Measurements from ENCODE around the gene GALNT14.

Gene GALNT14

DNA sequence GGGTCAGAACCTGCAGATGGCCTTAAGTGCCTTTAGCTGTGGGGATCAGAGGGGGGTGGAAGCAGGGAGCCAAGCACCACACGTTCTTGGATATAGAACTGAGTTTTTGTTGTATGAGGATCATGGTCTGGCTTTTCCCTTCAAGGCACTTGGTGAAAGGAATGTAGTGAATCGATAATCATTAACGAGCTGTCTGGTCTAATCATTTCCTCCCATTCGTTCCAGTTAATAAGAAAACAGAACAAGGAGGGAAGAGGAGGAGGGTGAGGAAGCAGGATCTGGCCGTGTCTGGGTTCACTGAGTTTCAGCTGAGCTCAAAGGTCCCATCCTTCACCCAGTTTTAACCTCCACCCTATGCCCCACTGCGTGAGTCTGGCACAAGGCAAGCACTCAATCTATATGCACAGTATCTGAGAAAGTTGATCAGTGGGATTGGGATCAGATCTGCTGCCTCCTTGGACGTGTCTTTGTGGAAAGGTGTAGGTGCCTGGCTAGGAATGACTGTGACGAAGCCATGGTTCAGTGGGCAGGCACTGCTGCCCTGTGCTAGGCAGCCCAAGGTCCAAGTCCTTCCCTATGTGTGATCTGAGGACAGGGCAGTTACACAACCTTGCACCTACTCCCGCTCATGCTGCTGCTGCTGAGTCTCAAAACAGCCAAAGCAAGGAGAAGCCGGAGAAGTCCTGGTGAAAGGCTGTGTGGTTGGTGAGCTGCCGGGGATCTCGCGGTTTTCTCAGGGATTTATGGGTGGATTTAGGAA lies 54.8 kb downstream of the GALNT14 start:
- DNase-seq: no peak

DNA sequence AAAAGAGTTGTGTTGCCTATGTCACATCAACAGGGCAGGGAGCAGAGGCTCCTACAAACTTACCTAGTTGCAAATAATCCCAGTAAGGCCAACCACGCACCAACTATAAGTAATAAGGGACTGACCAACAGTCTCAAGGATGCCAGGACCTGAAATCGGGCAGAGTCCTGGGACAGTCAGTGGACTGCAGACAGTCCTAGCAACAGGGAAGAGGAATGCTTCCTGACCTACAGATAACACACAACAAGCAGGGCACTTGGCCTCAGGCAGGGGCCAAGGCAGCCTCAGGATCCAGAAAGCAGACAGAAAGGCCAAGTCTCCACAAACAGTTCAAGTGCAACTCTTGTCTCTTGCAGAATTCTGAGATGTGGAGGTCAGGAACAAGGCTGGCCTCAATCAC lies 56.2 kb downstream of the GALNT14 start:
- no peak for DNase-seq

DNA sequence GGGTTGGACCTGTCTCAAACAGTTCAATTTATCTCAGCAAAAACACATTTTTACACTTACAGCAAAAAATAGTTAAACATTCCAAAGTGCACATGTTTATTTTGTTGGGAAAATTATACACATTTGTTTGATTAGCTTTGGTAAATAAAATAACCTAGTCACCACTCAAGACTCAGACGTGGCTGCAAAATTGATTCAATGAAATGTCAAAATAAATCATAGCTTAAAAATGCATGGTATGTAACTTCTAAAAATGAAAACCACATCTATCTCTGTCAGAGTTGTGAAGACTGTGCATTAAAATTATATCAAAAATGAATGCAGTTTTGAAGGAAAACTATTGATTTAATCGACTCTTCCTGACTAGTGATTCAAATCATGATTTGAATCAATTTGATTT lies 56.7 kb downstream of the GALNT14 start:
- DNase-seq: no peak

GRCh38 chr2:31080361-31080760 lies 57.9 kb downstream of the GALNT14 start:
- DNase-seq: no peak

DNA sequence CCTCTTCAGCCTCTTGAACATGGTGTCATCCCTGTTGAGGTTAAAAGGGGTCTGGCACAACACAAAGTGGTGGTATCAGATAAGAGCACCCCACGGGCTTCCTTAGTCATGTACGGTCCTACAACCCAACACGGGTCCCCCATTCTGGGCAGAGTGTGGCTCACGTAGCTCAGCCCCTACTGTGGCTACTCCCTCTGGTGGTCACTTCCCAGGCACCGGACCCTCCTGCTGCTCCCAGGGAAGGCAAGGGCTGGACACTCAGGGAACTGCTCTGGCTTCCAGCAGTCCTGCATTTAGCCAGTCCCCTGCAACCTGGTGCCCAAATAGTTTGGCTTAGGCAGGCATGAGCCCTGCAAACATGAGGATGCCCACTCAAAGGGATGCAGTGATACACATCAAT lies 58.6 kb downstream of the GALNT14 start:
- DNase-seq: no peak

- no peak for DNase-seq
These were observed 59.6 kb downstream of the GALNT14 start for GRCh38 chr2:31078579-31079105.

DNA sequence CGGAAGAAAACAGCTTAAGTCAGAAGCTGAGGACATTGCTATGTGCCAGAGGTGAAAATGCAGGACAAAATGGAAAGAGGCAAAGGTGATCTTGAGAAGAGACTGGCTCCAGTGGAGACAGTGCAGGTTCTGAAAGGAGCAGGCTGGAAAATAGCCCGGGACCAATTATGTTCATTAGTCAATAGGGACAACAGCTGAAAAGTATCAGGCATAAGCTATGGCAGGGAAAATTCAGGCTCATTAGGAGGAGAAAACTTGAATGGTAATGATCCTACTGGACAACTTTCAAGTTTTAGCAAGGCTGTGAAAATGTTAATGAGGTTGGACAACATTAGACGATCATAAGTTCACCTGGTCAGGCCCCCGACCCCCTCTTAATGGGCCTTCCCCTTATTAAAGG lies 60.2 kb downstream of the GALNT14 start:
- DNase-seq: no peak

- DNase-seq: no peak
These were observed 62.2 kb downstream of the GALNT14 start for GRCh38 chr2:31075941-31076590.

DNA sequence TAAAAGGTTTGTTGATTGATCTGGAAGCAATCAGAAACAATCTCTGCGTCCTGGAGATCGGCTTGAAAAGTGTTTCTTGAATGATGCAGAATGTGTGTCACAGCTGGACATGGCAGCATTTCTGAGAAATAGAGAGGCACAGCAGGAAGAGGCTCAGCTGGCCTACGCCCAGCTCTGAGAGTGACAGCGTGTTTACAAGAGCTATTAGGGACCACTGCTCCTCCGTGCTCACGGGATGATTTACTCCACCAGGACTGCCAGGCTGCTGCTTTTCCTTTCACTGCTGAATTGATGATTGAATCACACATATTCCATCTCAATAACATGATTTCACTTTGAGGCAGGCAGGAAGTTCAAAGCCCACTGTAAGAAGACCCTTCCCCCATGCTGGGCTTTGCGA lies 62.8 kb downstream of the GALNT14 start:
- DNase-seq: no peak

- no peak for DNase-seq
These were observed 66.5 kb downstream of the GALNT14 start for GRCh38 chr2:31071741-31072140.

DNA sequence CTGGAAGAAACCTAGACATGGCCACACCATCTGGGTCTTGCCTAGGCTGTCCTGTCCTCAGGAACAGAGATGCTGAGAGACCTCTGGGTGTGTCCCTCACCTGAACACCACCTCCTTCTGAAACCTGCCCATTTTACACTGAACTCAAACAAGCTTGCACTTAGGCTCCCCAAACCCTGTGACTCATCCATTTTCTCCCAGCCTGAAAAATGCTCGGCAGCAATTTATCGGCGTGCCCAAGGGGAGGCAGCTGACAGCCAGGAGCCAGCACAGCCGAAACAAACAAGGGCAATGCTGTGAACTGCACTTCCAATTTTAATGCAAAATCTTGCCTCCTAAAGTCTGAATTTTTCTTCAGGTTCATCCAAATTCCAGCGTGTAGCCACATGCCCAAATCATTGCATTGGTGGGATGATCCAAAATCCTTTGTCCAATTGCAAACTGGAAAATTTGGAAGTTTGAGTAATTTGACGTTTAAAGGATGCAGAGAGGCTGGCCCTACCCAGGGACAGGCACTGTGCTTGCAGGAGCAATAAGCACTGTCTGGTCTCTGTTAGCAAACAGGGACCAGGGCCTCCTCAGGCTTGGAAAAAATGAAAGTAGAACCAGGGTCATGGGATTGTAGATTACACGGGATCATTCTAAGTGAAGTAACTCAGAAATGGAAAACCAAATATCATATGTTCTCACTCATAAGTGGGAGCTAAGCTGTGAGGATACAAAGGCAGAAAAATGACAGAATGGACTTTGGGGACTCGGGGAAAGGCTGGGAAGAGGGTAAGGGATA lies 67.7 kb downstream of the GALNT14 start:
- no peak for DNase-seq

DNA sequence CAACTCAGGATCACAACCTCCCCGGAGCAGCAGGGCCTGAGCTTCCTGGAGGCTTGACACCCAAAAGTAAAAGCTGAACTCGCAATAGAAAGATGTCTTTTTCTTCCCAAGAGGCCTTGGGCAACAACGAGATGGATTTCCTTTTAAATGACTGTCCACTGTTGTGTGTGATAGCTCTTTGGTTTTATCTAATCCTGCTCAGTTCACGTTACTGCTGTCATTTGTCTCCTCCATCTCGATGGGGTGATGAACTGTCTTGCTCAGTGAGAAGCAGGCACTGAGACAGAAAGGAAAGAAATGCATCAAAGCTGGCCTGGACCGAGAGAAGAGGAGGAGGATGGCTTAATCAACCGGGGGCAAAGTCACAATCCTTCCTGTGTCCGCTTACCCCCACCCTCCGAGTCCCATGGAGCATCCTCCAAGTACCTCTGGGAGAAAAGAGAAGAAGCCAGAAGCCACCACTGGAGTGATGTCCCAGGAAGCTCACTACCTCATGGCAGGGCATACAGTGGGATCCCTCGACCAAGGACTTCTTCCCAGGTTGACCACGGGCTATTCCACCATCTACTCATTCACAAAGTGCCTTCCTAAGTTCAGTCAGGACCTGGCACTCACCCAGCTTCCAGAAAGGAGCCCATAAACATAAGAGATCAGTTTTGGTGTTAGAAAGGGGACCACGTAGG lies 68.5 kb downstream of the GALNT14 start:
- DNase-seq: no peak

DNA sequence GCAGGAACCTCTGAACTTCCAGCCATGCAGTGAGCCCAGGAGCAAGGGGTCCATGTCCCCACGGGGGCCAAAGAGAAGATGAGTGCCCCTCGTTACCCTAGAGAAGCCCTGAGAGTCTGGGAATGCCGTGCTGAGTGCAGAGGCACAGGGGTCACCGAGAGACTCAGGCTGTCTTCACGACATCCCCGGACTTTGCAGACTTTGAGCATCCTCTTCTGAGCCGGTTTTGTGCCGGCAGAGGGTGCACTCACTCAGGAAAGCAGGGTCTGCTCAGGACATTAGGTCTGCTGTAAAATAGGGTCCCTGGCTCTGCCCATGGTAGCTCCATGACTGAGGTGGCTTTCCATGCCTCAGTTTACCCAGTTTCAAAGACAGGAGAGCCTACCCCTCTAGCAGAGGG lies 71.0 kb downstream of the GALNT14 start:
- DNase-seq: no peak

GRCh38 chr2:31066551-31066950 lies 71.7 kb downstream of the GALNT14 start:
- no peak for DNase-seq

- DNase-seq: no peak
These were observed 72.2 kb downstream of the GALNT14 start for GRCh38 chr2:31066086-31066485.

- no peak for DNase-seq
These were observed 72.9 kb downstream of the GALNT14 start for GRCh38 chr2:31065356-31065755.

DNA sequence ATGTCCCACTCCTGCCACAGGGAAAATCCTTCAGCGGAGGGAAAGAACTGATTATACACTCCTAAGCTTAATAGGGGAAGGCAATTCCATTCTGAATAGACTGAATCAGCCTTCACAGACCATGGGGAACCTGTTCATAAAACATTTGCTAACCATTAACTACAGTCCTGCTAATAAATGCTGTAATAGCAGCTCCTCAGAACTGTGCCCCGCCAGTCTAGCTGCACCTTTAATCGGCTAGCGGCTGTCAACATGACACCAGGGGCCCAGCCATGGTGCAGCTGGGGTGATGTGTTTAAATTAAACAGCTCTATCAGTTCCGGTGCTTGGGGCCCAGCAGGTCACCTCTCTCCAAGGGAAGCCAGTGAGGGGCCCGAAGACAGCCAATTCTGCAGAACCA lies 77.8 kb downstream of the GALNT14 start:
- no peak for DNase-seq

- DNase-seq: no peak
These were observed 79.9 kb downstream of the GALNT14 start for GRCh38 chr2:31058096-31059035.

DNA sequence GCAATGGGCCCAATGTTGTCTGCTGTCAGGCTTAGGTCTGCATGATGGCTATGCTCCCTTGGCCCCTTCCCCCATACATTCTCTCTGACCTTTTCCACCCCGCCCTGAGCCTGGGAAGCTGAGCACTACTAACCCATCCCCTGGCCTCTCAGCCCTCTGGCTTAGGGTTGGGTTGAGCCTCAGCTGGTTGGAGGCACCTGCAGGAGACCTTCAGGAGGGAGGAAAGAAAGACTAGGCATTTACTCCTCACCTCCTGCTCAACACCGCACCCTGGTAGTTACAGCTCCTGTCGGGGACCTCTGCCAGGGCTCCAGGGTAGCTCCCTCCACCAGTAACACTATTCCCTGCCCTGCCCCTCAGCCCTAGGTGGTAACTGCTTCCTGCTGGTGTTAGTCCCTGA lies 80.5 kb downstream of the GALNT14 start:
- DNase-seq: no peak

DNA sequence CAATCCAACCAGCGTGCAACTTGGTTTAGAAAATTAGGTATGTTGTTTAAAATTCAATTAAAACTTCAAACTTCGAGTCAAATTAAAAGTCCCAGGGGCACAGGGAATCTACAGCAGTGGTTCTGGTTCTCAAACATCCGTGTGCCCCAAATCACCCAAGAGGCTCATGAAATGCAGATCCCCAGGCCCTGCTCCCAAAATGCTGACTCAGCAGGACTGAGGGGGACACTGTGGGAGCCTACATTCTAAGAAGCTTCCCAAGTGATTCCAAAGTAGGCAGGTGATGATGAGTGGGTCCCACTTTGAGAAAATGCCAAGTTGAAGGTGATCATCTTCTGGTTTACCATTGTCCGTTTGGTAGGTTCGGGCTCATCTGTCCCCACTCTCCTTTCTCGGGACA lies 82.3 kb downstream of the GALNT14 start:
- DNase-seq: no peak

DNA sequence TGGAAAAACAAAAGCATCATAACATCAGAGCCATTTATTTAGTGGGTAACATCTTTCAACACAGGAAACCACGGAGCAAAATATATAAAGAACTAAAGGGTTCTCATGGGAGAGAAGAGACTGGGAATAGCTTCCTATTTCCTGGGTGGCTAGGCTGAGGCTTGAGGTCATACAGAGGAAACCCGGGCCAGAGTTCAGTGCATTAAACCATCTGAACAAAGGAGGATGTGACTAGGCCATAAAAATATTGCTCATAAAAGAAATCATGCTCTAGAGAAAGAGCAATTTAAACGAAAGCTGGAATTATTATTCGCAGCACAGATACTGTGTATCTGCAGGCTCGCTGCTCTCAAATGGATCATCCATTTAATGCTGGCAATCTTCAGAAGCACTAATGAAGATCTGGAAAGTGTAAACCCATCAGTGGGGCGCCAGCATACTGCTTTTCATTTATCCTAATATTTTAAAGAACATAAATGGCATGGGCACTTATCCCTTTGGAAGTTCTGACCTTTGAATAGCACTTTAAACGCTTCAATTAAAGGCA lies 83.3 kb downstream of the GALNT14 start:
- DNase-seq: no peak
